Activated gamma-delta T cell (primary cell): ENCODE measurements around the gene EMID1.

Experiments used
- DNase-seq: peaks from one replicate; lab custom pipeline; 2025; lab: John Stamatoyannopoulos, UW
- total RNA-seq, 2 donors: gene quantifications; one replicate each; lab custom pipeline; 2026; lab: John Stamatoyannopoulos, UW

EMID1 gene
- total RNA-seq = 0.72 to 8.7 reads per million in 2 donors

GRCh38 chr22:29205594-29206371, at the start of gene EMID1:
TSS of gene EMID1 (plus strand) at chr22:29205896. CDS start at chr22:29206039, 143 bp downstream.
- no peak for DNase-seq

DNA sequence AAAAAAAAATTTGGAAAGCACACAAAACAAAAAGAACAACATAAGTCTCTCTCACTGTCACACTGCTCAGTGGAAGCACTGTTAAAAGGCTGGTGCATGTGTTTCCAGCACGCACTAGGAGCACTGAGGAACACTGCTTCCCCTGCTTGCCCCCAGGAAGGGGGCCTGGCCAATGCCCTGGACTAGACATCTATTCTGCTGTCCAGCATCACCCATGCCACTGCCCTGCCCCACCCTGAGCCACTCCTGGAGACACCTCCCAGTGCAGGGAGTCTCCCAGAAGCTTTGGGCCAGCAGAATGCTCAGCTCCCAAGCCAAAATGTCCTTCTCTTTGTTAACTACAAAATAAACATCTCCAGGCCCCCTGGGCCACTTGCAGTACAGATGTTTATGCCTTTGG, 49.7 kb upstream of the EMID1 start:
- DNase-seq = no peak

- DNase-seq = no peak
Measured at GRCh38 chr22:29156507-29156906, 49.2 kb upstream of the EMID1 start.

GRCh38 chr22:29157759-29158535, 47.7 kb upstream of the EMID1 start:
- no peak for DNase-seq

- DNase-seq = no peak
Measured at GRCh38 chr22:29158546-29158945, 47.1 kb upstream of the EMID1 start.

DNA sequence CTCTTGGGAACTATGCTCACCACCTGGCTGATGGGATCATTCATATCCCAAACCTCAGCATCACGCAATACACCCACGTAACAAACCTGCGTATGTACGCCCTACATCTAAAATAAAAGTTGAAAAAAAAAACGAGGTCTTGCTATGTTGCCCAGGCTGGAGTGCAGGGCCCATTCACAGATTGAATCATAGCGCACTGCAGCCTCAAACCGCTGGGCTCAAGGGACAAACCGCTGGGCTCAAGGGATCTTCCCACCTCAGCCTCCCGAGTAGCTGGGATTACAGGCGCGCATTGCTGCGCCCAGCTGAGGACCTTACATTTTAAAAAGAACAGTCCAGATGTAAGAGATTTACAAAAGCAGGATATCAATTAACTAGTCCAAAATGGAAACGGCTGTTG, 41.9 kb upstream of the EMID1 start:
- no peak for DNase-seq

DNA sequence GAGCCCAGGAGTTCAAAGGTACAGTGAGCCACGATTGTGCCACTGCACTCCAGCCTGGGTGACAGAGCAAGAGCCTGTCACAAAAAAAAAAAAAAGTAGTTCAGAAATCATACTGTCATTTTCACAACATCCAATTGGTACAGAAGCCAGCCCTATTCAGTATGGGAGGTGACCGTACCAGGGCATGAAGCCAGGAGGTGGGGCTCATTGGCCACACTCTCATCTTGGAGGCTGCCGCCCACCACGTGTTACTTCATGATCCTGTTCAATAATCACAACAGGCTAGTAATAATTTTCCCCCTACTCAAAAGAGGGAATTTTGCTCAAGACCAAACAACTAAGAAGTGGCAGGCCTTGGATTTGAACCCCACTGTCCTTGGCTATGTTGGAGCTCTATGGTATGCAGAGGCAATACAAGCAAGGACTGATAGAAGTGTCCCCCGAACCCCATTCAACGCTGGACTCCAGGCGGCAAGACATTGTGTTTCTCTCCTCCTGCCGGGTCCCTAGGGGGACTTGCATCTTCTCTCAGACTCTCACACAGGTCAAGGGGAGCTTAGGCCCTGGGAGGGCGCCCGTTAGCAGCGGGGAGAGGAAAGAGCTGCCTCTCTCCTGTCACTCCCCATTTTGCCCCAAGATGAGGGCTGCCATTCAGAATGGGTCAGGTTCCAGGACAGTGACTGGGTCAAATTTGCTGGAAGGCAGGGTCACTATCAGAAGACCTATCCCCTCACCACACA, 40.2 kb upstream of the EMID1 start:
- no peak for DNase-seq

DNA sequence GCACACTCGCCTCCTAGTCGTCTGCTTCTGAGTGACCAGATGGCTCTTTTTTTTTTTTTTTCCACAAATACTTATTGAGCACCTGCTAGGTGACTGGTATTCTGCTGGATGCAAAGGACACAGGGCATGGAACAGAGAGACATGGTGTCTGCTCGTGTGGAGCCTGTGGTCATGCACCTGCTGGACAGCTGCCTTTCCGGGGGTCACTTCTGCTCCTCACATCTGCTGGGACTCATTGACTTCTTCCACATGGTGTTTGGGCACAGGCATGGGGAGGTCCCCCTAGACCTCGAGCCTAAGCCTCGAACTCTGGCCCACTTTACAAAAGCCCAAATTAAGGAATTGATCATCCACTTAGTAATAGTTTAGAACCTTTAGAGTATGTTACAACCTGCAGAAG, 39.5 kb upstream of the EMID1 start:
- DNase-seq = no peak

- no peak for DNase-seq
Measured at GRCh38 chr22:29167032-29167911, 38.4 kb upstream of the EMID1 start.

GRCh38 chr22:29171721-29172120, 34.0 kb upstream of the EMID1 start:
- DNase-seq = no peak

GRCh38 chr22:29172216-29172615, 33.5 kb upstream of the EMID1 start:
- DNase-seq = no peak

- DNase-seq = no peak
Measured at GRCh38 chr22:29175312-29175835, 30.3 kb upstream of the EMID1 start.

DNA sequence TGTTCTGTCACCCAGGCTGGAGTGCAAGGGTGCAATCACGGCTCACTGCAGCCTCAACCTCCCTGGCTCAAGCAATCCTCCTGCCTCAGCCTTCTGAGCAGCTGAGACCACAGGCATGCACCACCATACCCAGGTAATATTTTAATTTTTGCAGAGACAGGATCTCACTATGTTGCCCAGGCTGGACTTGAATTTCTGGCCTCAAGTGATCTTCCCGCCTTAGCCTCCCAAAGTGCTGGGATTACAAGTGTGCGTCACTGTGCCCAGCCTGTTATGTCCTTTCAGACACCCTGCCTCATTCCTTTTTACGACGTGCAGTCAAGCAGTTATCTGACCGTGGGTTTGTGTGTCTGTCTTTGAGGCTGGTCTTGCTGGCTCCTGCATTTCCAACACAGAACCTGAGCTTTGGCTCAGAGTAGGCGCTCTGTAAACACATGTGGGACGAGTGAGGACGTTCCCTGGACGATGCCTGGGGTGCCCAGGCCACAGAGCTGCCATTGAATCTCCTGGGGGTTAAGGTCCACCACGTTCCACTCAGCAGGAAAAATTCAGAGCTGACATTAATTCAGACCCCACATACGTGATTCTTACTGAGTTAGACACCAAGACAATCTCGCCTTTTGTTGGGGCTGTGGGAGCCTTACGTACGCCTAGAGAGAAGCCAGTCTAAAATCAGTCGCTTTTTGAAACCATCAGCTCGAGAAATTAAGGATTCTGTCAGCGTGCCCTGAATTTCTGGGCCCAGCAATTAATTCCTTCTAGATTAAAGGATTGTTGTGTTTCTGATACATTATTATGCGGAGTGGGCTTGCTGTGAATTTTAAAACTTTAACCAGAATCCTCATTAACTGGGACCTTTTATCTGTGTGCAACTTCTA, 21.5 kb upstream of the EMID1 start:
- no peak for DNase-seq

DNA sequence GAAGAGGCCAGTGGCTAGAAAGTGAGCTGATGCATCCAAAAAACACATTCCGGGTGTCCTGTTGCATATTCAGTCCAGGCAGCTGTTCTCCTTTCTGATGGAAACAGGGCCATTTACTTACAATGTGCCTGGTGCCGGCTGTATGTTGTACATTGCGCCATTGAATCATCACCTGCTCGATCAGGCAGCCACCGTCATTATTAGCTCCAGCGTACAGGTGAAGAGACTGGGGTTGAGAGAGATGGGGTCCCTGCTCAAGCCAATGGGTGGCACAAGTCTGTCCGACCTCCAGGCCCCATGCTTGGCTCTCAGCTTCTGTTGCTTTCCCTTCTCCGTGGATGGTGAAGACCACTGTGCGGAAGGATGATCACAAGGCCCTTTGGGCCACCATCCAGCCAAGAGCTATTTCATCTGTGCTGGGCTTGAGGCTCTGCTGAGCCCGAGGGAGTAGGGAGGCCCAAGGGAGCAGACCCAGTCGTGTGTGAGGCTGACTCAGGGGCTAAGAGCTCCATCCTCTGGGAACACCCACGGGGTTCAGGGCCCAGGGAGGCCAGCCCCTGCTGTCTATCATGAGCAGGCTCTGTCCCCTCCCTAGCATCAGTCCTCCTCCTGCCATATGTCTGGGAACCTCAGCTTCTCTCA, 20.7 kb upstream of the EMID1 start:
- DNase-seq = no peak

DNA sequence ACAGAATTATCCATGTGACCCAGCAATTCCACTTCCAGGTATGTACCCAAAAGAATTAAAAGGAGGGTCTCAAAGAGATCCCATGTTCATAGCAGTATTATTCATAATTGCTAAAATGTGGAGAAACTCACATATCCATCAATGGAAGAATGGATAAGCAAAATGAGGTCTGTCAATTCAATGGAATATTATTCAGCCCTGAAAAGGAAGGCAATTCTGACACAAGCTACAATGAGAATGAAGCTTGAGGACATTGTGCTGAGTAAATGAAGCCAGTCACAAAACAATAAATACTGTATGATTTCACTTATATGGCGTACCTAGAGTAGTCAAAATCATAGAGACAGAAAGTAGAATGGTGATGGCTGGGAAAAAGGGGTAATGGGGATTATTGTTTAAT, 19.4 kb upstream of the EMID1 start:
- DNase-seq = no peak

DNA sequence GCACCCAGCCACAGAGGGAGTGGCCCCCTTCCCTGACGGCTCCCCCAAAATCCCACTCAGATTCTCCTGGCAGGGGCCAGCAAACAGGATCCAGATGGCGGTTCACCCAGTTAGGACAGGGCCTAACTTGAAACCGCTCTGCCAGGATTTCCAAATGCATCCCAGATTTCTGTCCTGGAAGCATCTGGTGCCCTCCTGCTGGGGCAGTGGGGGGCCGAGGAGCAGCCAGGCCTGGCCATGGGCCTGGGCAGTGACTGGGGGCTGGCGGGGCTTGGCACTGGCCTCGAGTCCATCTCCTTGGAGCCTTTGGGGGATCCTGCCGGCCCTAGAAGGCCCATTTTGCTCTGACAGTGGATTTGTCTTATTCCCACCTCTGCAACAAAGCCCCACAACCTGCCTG, 17.9 kb upstream of the EMID1 start:
- no peak for DNase-seq

- no peak for DNase-seq
Measured at GRCh38 chr22:29190051-29190450, 15.6 kb upstream of the EMID1 start.

- DNase-seq = no peak
Measured at GRCh38 chr22:29190918-29191317, 14.8 kb upstream of the EMID1 start.

GRCh38 chr22:29193021-29193420, 12.7 kb upstream of the EMID1 start:
- DNase-seq = no peak

- DNase-seq = no peak
Measured at GRCh38 chr22:29194184-29194583, 11.5 kb upstream of the EMID1 start.
